Measurements from ENCODE around the gene ANKS1A.

GRCh38 chr6:35092362-35093117, 203.5 kb downstream of the ANKS1A start:
- TF ChIP-seq POLR2A (IDR thresholded peaks at IDR 0.05), result no peak
- no peak for TF ChIP-seq CTCF (IDR thresholded peaks at IDR 0.05)
